HepG2 (cell line): ENCODE results near the gene TEKT5. TPM values are rescaled to one million over a fixed set of nuclear protein-coding genes. Genes with fewer than 3 reads are reported as not detected.
A peak's percentile ranks its signal among the peaks of the same experiment; 100 is the strongest.

Experiments
- ATRX ChIP-seq: sonication (generic); formaldehyde crosslinking; IDR thresholded peaks from 2 replicates; pipeline ENCODE4 v1.4.0; 2020; ENCODE audit warnings: missing genetic modification reagents, borderline replicate concordance
- GABPA ChIP-seq, 2 experiments: IDR thresholded peaks; 2 replicates each; pipeline ENCODE4 v1.6.1; 2011 to 2016; ENCODE audit warnings: low read depth in 2 of 2, low read length in 1 of 2, missing biosample characterization in 1 of 2, missing genetic modification characterization in 1 of 2
- MXD4 ChIP-seq: IDR thresholded peaks from 2 replicates; pipeline ENCODE4 v1.6.1; 2016; ENCODE audit warnings: mild to moderate bottlenecking, missing biosample characterization, missing genetic modification reagents
- SAP130 ChIP-seq: IDR thresholded peaks from 2 replicates; pipeline ENCODE4 v1.6.1; 2016; ENCODE audit warnings: low read depth
- SNAPC4 ChIP-seq: sonication (generic); formaldehyde crosslinking; IDR thresholded peaks from 2 replicates; pipeline ENCODE4 v1.4.0; 2020; ENCODE audit warnings: mild to moderate bottlenecking, missing genetic modification reagents
- ZBTB2 ChIP-seq: sonication (generic); formaldehyde crosslinking; IDR thresholded peaks from 2 replicates; pipeline ENCODE4 v1.8.0; 2022; ENCODE audit warnings: low read depth, missing genetic modification reagents
- ZMYM3 ChIP-seq: sonication (generic); formaldehyde crosslinking; IDR thresholded peaks from 2 replicates; pipeline ENCODE4 v1.5.1; 2020; ENCODE audit warnings: mild to moderate bottlenecking, missing genetic modification reagents
- polyA plus RNA-seq, 8 experiments: library from polyadenylated mRNA; depleted of rRNA in 3 of 8; stranded (reverse) in 7 of 8; unstranded in 1 of 8; fragments of >200 nt; fragmentation: Illumina TruSeq in 4 of 8; extraction: Trizol in 4 of 8; gene quantifications; 2 replicates each; pipeline versions ENCODE4 v1.2.1 to v1.2.3, GENCODE V29; 2011 to 2016; ENCODE audit warnings: low read depth in 4 of 8, missing spikeins in 1 of 8, mixed read lengths in 1 of 8; ENCODE audit not compliant: insufficient read depth in 1 of 8
- total RNA-seq, 5 experiments: library from RNA; depleted of rRNA; stranded (reverse); fragments of >200 nt; fragmentation: Illumina TruSeq; extraction: Trizol; gene quantifications; 2 replicates each; pipeline ENCODE4 v1.2.3, GENCODE V29; 2016; ENCODE audit warnings: low read depth in 1 of 5

TEKT5 gene
- total and polyA plus RNA-seq, 2 of the 13 experiments (the other 11 are each of a cell fraction or from before 2014, with no cell fraction given): 0.16 TPM; not detected in 1

- TF ChIP-seq GABPA (IDR thresholded peaks at IDR 0.05; ENCODE audit: low read depth, low read length) (no peak), GABPA (CRISPR knock-in tag; IDR thresholded peaks at IDR 0.05; ENCODE audit: low read depth) (0 out of 2 replicates have a peak, but pooled peaks have one; percentile 10), ZMYM3 (CRISPR knock-in tag) (0 out of 2 replicates have a peak, but pooled peaks have one; percentile 14), MXD4 (CRISPR knock-in tag) (no peak), ATRX (CRISPR knock-in tag) (no peak), SAP130 (CRISPR knock-in tag) (peak; percentile 32; the same call in 1 of the 2 replicates), SNAPC4 (no peak), ZBTB2 (CRISPR knock-in tag) (no peak)
Observed at GRCh38 chr16:10657925-10658324, 36.8 kb downstream of the TEKT5 start (continued).
